Type B pancreatic cell (in vitro differentiated cells): ENCODE measurements around the gene MAGI1. TPM values are rescaled to one million over a fixed set of nuclear protein-coding genes. Genes with fewer than 3 reads are reported as not detected.
A peak's percentile ranks its signal among the peaks of the same experiment; 100 is the strongest.

Experiments
- DNase-seq: peaks from one replicate; pipeline ENCODE4 v3.0.0; 2021; ENCODE audit warnings: mixed read lengths; ENCODE audit not compliant: unreplicated experiment; ENCODE audit errors: extremely low spot score
- H3K27ac Mint-ChIP-seq: 2 replicates; pipeline ENCODE4 v1.8.0; 2021; ENCODE audit warnings: mild to moderate bottlenecking, mixed read lengths
- H3K27me3 Mint-ChIP-seq: 2 replicates; pipeline ENCODE4 v1.8.0; 2021; ENCODE audit warnings: mixed read lengths
- H3K36me3 Mint-ChIP-seq: 2 replicates; pipeline ENCODE4 v1.8.0; 2021; ENCODE audit warnings: mixed read lengths
- H3K4me1 Mint-ChIP-seq: one replicate; pipeline ENCODE4 v1.8.0; 2021; ENCODE audit warnings: mixed read lengths; ENCODE audit not compliant: unreplicated experiment
- H3K4me3 Mint-ChIP-seq: 2 replicates; pipeline ENCODE4 v1.8.0; 2021; ENCODE audit warnings: mild to moderate bottlenecking, mixed read lengths
- H3K9me3 Mint-ChIP-seq: 2 replicates; pipeline ENCODE4 v1.8.0; 2021; ENCODE audit warnings: mixed read lengths
- total RNA-seq: library from RNA; stranded (reverse); gene quantifications from 2 replicates; pipeline ENCODE4 v1.2.1, GENCODE V29; 2021; ENCODE audit warnings: low replicate concordance
- TF ChIP-seq, protein P1 (sequence below): fragments of 200-600 bp; sonication (generic); conservative IDR thresholded peaks from 2 replicates; pipeline ENCODE4 v1.5.0; 2021; ENCODE audit warnings: antibody characterized with exemption, mild to moderate bottlenecking

MAGI1 gene
- total RNA-seq, 1 donor from 2014 or later: 53.1 TPM

DNA sequence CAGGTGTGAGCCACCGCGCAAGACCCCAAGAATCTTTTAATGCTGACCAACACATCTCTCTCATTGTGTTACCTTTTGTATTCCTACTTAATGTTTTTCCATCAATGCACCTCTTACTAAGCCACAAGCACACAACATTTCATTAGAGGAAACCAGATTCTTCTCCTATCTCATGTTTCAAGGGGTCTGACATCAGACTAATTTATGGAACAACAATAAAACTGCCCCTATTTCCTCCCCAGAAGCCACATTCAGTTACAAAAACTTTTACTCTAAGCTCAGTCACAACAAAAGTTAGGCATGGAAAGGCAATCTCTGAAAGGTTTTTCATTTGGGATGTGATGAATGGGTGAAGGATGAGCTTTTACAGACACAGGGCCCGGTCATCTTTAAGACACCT lies 251.8 kb downstream of the MAGI1 start:
- Mint-ChIP-seq H3K9me3 (no peaks in the 10 kb centered on the region), H3K27me3 (no peaks in the 10 kb centered on the region), H3K36me3 (no peaks in the 10 kb centered on the region), H3K4me1 (peaks cover 29% of the 10 kb centered on the region), H3K27ac (no peak overlapping the region), H3K4me3 (no peak overlapping the region)
- no peak for DNase-seq
- TF ChIP-seq, protein P1, sequence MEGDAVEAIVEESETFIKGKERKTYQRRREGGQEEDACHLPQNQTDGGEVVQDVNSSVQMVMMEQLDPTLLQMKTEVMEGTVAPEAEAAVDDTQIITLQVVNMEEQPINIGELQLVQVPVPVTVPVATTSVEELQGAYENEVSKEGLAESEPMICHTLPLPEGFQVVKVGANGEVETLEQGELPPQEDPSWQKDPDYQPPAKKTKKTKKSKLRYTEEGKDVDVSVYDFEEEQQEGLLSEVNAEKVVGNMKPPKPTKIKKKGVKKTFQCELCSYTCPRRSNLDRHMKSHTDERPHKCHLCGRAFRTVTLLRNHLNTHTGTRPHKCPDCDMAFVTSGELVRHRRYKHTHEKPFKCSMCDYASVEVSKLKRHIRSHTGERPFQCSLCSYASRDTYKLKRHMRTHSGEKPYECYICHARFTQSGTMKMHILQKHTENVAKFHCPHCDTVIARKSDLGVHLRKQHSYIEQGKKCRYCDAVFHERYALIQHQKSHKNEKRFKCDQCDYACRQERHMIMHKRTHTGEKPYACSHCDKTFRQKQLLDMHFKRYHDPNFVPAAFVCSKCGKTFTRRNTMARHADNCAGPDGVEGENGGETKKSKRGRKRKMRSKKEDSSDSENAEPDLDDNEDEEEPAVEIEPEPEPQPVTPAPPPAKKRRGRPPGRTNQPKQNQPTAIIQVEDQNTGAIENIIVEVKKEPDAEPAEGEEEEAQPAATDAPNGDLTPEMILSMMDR: no peak

DNA sequence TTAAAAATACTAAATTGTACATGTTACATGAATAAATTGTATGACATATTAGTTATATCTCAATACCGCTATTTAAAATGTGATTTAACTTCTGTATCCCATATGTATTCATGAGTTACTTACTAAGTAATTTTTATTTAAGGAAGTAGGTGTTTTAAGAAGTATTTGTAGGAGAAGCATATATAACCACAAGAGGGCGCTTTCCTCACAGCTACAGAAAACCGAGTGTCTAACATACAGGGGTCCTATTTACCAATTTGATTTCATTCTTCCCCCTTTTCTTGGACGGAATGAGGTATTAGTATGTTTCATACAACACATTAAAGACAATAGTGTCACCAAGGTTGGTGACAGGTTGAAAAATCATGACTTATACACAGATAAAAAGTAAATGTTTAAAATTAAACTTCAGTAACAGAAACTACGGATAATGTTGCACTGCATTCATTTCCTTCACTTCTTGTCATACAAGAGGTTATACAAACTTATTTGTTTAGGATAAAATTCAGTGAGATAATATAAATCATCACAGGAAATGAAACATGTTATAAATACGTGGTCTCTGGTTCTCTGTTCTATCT lies 253.6 kb downstream of the MAGI1 start:
- no peak for DNase-seq
- no peaks in the 10 kb centered on the region for H3K27me3 Mint-ChIP-seq
- H3K9me3 Mint-ChIP-seq: no peaks in the 10 kb centered on the region
- H3K36me3 Mint-ChIP-seq: no peaks in the 10 kb centered on the region
- TF ChIP-seq, protein P1: peak; percentile 93
- peaks cover 34% of the 10 kb centered on the region for H3K4me1 Mint-ChIP-seq
- no peak overlapping the region for H3K27ac Mint-ChIP-seq
- no peak overlapping the region for H3K4me3 Mint-ChIP-seq

DNA sequence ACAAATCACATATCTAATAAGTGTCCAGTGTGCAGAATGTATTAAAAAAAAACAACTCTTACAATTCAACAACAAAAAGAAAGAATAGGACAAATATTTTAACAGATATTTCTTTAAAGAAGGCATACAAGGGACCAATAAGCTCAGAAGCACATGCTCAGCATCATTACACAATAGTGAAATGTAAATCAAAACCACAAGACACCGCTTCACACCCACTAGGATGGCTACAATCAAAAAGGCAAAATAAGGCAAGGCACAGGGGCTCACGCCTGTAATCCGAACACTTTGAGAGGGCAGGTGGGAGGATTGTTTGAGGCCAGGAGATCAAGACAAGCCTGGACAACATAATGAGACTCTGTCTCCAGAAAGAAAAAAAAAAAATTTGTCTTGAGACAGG lies 255.6 kb downstream of the MAGI1 start:
- Mint-ChIP-seq H3K27ac (no peak overlapping the region), H3K9me3 (no peaks in the 10 kb centered on the region), H3K4me1 (peaks cover 45% of the 10 kb centered on the region), H3K4me3 (no peak overlapping the region), H3K27me3 (no peaks in the 10 kb centered on the region), H3K36me3 (no peaks in the 10 kb centered on the region)
- DNase-seq: no peak
- TF ChIP-seq, protein P1: no peak

DNA sequence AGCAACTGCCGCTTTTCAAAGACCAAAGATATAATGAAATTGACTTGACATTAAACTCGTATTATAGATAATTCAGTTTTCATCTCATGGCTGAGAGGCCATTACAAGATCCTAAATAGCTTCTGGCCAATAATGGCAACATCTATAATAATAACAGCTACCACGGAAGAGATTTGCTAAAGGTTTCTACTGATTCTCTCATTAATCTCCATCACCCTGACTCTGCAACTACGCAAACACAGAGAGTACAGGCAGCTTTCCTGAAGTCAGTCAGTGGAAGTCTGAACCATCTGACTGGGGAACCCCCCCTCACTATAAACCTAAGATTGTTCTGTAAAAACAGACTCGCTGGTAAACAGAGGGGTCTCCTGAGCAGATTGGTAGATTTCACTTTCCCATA lies 257.1 kb downstream of the MAGI1 start:
- Mint-ChIP-seq H3K4me3 (no peak overlapping the region), H3K27me3 (no peaks in the 10 kb centered on the region), H3K27ac (no peak overlapping the region), H3K9me3 (no peaks in the 10 kb centered on the region), H3K36me3 (no peaks in the 10 kb centered on the region), H3K4me1 (peaks cover 34% of the 10 kb centered on the region)
- no peak for DNase-seq
- TF ChIP-seq, protein P1: no peak

GRCh38 chr3:65779390-65779789 lies 259.3 kb downstream of the MAGI1 start:
- Mint-ChIP-seq H3K4me3 (no peak overlapping the region), H3K4me1 (peaks cover 42% of the 10 kb centered on the region), H3K9me3 (no peaks in the 10 kb centered on the region), H3K27ac (peak overlapping the region; percentile 42), H3K36me3 (no peaks in the 10 kb centered on the region), H3K27me3 (no peaks in the 10 kb centered on the region)
- TF ChIP-seq, protein P1: no peak
- DNase-seq: no peak

- TF ChIP-seq, protein P1: no peak
- Mint-ChIP-seq H3K4me3 (no peak overlapping the region), H3K27me3 (no peaks in the 10 kb centered on the region), H3K4me1 (peaks cover 42% of the 10 kb centered on the region), H3K9me3 (no peaks in the 10 kb centered on the region), H3K27ac (peak overlapping the region; percentile 42), H3K36me3 (no peaks in the 10 kb centered on the region)
- DNase-seq: no peak
These were observed 259.8 kb downstream of the MAGI1 start for GRCh38 chr3:65778968-65779367.
